Activated CD8-positive, alpha-beta memory T cell treated with anti-CD3 and anti-CD28 coated beads, Interleukin-2, amount 50 U/mL, for 1 hour (primary cell): ENCODE measurements around the gene ACP4.

Experiments
- DNase-seq: peaks from one replicate; pipeline ENCODE4 v3.0.0-alpha.2; 2020; ENCODE audit errors: extremely low read depth

The ACP4 gene

DNA sequence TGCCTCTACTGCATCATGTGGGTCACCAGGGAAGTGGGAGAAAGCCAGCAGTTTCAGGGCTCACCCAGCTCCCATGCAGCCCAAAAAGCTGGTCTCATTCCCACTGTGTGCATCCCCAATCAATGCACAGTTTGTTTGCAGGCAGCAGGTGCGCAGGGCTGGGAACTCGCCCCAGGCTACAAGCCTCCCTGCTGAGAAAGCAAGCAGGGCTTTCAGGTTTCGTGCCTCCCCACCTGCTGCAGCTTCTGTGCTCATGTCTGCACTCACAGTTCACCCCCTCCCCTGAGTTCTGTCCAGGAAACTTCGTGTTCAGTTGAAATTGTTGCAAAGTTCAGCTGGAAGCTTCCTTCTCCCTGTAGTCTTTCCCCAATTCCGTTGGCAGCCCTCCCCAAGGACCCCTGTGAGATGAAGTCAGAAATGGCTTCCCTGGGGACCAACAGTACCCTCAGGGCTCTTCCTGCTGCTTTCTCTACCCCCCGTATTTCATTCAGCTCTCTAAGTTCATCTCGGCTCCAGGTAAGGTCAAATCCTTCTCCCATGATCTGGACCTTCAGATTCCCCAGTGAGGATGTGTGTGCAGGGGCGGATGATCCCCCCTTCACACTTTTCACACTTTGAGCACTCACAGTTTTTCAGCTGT, 54.2 kb downstream of the ACP4 start:
- DNase-seq = no peak
